ES-I3 (cell line): ENCODE results near the gene STEAP2.
"Not testable (repeated sequence)": the region's sequence is repeated elsewhere in the genome, so short reads cannot be mapped to it uniquely, and the experiment has no call there.

ENCODE experiments used
- H3K36me3 ChIP-seq: 2 replicates; pipeline ENCODE4 v1.6.1; 2013; ENCODE audit warnings: mild to moderate bottlenecking, low read length, control low read depth, moderate library complexity; ENCODE audit not compliant: insufficient read depth
- H3K4me1 ChIP-seq: 2 replicates; pipeline ENCODE4 v1.6.1; 2013; ENCODE audit warnings: mild to moderate bottlenecking, control low read depth, low read length; ENCODE audit not compliant: insufficient read depth
- H3K9ac ChIP-seq: 2 replicates; pipeline ENCODE4 v1.6.1; 2013; ENCODE audit warnings: low read depth, mild to moderate bottlenecking, low read length, moderate library complexity
- H3K9me3 ChIP-seq: 2 replicates; pipeline ENCODE4 v1.6.1; 2013; ENCODE audit warnings: mild to moderate bottlenecking, low read length, moderate library complexity; ENCODE audit not compliant: control insufficient read depth, insufficient read depth

STEAP2 gene

DNA sequence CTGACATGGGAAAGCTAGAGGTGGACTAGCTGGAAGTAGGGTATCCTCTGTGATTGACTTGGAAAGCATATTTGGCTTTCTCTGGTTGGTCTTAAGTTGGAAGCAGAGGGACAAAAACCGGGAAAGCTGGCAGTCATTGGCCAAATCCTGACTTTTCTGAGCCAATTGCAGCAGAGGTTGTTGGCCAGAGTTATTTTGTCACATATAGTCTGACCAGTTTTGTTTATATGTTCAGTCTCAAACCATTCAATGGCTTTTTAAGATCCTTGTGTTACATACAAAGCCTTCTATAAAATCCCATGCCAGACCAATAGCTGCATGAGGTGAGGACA, 39.7 kb downstream of the STEAP2 start:
- no peaks in the 10 kb centered on the region for H3K36me3 ChIP-seq
- peaks cover 2% of the 10 kb centered on the region; the same call in 1 of the 2 replicates for H3K9me3 ChIP-seq

GRCh38 chr7:90256011-90256410, 44.5 kb downstream of the STEAP2 start:
- not testable (repeated sequence) for H3K9ac ChIP-seq, H3K9me3 ChIP-seq, H3K4me1 ChIP-seq, H3K36me3 ChIP-seq

More for the DNA sequence above, 39.7 kb downstream of the STEAP2 start:
- Histone ChIP-seq H3K9ac (no peak overlapping the region), H3K4me1 (0 out of 2 replicates have a peak, but pooled peaks cover 6% of the 10 kb centered on the region)

GRCh38 chr7:90256778-90257177, 45.2 kb downstream of the STEAP2 start:
- no peaks in the 10 kb centered on the region for H3K36me3 ChIP-seq
- H3K9ac ChIP-seq: no peak overlapping the region
- no peaks in the 10 kb centered on the region for H3K4me1 ChIP-seq
- peaks cover 2% of the 10 kb centered on the region; the same call in 1 of the 2 replicates for H3K9me3 ChIP-seq

GRCh38 chr7:90261441-90261840, 49.9 kb downstream of the STEAP2 start:
- H3K36me3 ChIP-seq: no peaks in the 10 kb centered on the region
- H3K4me1 ChIP-seq: no peaks in the 10 kb centered on the region
- H3K9me3 ChIP-seq: no peaks in the 10 kb centered on the region
- H3K9ac ChIP-seq: no peak overlapping the region

- no peak overlapping the region for H3K9ac ChIP-seq
- no peaks in the 10 kb centered on the region for H3K36me3 ChIP-seq
- no peaks in the 10 kb centered on the region for H3K4me1 ChIP-seq
- no peaks in the 10 kb centered on the region for H3K9me3 ChIP-seq
Observed at GRCh38 chr7:90262438-90262837, 50.9 kb downstream of the STEAP2 start.

DNA sequence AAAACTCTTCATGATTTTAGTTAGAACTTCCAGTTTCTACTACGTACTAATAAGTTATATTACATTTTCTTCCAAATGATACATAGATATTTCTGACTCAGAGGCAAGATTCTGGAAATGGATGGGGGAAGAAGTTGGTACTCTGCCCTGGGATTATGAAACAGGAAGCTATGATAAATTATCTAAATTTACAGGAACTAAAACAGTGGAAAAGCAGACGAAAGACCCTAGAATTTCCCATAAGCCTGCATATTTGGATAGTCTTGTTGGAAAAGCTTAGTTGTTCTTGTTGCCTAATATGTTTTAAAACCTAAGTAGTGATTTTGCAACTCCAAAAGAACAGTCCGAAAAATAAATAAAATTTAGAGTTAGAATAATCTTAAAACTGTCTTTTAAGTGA, 55.3 kb downstream of the STEAP2 start:
- no peaks in the 10 kb centered on the region for H3K4me1 ChIP-seq
- no peaks in the 10 kb centered on the region for H3K36me3 ChIP-seq
- H3K9ac ChIP-seq: no peak overlapping the region
- H3K9me3 ChIP-seq: no peaks in the 10 kb centered on the region

DNA sequence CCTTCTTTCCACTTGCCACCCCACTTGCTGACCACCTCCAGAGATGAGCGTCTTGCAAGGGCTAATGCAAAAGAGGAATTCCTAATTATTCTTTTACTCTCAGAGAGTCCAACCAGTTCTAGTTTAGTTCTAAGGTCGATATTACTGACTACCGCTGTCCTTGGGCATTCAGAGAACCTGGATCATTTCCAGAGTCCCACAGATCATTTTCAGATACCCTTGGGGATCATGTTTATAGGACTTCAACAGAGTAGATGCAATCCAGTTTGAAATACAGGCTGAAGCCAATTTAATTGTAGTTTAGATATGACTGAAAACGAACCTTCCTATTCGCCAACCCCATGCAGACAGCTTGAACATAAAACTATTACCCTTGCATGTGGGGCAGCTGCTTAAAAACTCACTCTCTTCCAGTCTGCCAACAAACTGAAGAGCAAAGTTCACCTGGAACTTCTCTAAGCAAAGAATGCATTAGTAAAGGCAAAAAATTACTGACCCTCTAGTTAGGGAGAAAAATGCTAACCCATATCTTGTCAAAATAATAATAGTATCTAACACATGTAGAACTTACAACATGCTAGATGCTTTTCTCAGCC, 55.8 kb downstream of the STEAP2 start:
- Histone ChIP-seq H3K4me1 (no peaks in the 10 kb centered on the region), H3K36me3 (no peaks in the 10 kb centered on the region), H3K9ac (no peak overlapping the region), H3K9me3 (no peaks in the 10 kb centered on the region)

- H3K9ac ChIP-seq: no peak overlapping the region
- no peaks in the 10 kb centered on the region for H3K4me1 ChIP-seq
- no peaks in the 10 kb centered on the region for H3K9me3 ChIP-seq
- no peaks in the 10 kb centered on the region for H3K36me3 ChIP-seq
Observed at GRCh38 chr7:90269163-90269562, 57.6 kb downstream of the STEAP2 start.

GRCh38 chr7:90270431-90271178, 59.1 kb downstream of the STEAP2 start:
- no peaks in the 10 kb centered on the region for H3K4me1 ChIP-seq
- H3K36me3 ChIP-seq: no peaks in the 10 kb centered on the region

DNA sequence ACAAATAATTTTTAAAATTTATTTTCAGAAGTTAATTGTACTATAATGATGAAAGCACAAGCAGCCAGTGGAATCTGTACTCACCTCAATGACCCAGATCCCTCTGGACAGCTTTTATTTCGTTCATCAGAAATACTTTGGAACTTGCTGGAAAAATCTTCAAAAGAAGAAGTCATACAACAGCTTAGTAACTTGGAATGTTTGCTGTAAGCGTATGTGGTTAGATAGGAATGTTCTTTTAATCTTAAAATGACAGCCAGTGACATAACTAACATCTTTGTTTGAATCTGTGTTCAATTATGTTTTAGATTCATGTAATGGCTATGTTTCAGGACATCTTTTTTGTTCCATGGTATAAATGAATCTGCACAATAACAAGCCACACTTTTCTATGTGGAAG, 60.2 kb downstream of the STEAP2 start:
- H3K9ac ChIP-seq: no peak overlapping the region
- H3K4me1 ChIP-seq: no peaks in the 10 kb centered on the region
- H3K9me3 ChIP-seq: no peaks in the 10 kb centered on the region
- no peaks in the 10 kb centered on the region for H3K36me3 ChIP-seq

More at GRCh38 chr7:90270431-90271178, 59.1 kb downstream of the STEAP2 start:
- no peaks in the 10 kb centered on the region for H3K9me3 ChIP-seq
- no peak overlapping the region for H3K9ac ChIP-seq

- H3K4me1 ChIP-seq: no peaks in the 10 kb centered on the region
Observed at GRCh38 chr7:90272242-90272641, 60.7 kb downstream of the STEAP2 start.

DNA sequence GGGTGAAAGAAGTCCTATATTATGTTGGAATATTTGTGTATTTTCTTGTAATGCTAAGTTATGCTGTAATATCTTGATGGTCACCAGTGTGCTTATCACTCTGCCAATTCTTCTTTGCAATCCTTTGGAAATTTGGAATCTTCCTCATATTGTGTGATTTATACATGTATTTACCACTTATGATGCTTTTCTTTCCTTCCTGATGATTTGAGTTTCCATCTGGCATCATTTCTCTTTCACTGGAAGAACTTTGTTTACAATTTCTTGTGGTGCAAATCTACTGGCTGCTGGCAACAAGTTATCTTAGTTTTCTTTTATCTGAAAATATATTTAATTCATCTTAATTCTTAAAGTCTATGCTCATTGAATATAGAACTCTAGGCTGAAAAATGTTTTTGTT, 62.6 kb downstream of the STEAP2 start:
- no peak overlapping the region for H3K9ac ChIP-seq
- H3K9me3 ChIP-seq: no peaks in the 10 kb centered on the region

More at GRCh38 chr7:90272242-90272641, 60.7 kb downstream of the STEAP2 start:
- Histone ChIP-seq H3K9me3 (no peaks in the 10 kb centered on the region), H3K9ac (no peak overlapping the region), H3K36me3 (no peaks in the 10 kb centered on the region)

GRCh38 chr7:90276033-90276728, 64.6 kb downstream of the STEAP2 start:
- Histone ChIP-seq H3K9ac (no peak overlapping the region), H3K36me3 (no peaks in the 10 kb centered on the region), H3K4me1 (no peaks in the 10 kb centered on the region), H3K9me3 (no peaks in the 10 kb centered on the region)

More for the DNA sequence above, 62.6 kb downstream of the STEAP2 start:
- Histone ChIP-seq H3K4me1 (no peaks in the 10 kb centered on the region), H3K36me3 (no peaks in the 10 kb centered on the region)
